Central memory CD8-positive, alpha-beta T cell (primary cell): ENCODE results near the gene OR11H12.
"Not testable (repeated sequence)": the region's sequence is repeated elsewhere in the genome, so short reads cannot be mapped to it uniquely, and the experiment has no call there.

Experiments
- ATAC-seq: fragments of 150-1000 bp; cut with Tn5 transposase; replicated peaks from 2 replicates; pipeline ENCODE4 v1.10.0; 2022; ENCODE audit warnings: mild to moderate bottlenecking, moderate FRiP score, moderate number of reproducible peaks; ENCODE audit not compliant: poor library complexity, severe bottlenecking; ENCODE audit errors: extremely low read depth
- DNase-seq, 2 donors: peaks; one replicate each; pipeline ENCODE4 v3.0.0; 2021; ENCODE audit warnings: low spot score in 2 of 2
- H3K27ac Mint-ChIP-seq: one replicate; pipeline ENCODE4 v1.8.0; 2022; ENCODE audit warnings: low read depth, mild to moderate bottlenecking, moderate library complexity, mixed read lengths
- H3K27me3 Mint-ChIP-seq: one replicate; pipeline ENCODE4 v1.8.0; 2022; ENCODE audit warnings: mixed read lengths
- H3K36me3 Mint-ChIP-seq: one replicate; pipeline ENCODE4 v1.8.0; 2022; ENCODE audit warnings: mild to moderate bottlenecking, moderate library complexity, mixed read lengths; ENCODE audit not compliant: insufficient read depth
- H3K4me1 Mint-ChIP-seq: one replicate; pipeline ENCODE4 v1.8.0; 2022; ENCODE audit warnings: mixed read lengths
- H3K4me3 Mint-ChIP-seq: one replicate; pipeline ENCODE4 v1.8.0; 2022; ENCODE audit warnings: mild to moderate bottlenecking, moderate library complexity, mixed read lengths
- H3K9me3 Mint-ChIP-seq: one replicate; pipeline ENCODE4 v1.8.0; 2022; ENCODE audit warnings: mixed read lengths

Gene OR11H12, protein sequence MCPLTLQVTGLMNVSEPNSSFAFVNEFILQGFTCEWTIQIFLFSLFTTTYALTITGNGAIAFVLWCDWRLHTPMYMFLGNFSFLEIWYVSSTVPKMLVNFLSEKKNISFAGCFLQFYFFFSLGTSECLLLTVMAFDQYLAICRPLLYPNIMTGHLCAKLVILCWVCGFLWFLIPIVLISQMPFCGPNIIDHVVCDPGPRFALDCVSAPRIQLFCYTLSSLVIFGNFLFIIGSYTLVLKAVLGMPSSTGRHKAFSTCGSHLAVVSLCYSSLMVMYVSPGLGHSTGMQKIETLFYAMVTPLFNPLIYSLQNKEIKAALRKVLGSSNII

DNA sequence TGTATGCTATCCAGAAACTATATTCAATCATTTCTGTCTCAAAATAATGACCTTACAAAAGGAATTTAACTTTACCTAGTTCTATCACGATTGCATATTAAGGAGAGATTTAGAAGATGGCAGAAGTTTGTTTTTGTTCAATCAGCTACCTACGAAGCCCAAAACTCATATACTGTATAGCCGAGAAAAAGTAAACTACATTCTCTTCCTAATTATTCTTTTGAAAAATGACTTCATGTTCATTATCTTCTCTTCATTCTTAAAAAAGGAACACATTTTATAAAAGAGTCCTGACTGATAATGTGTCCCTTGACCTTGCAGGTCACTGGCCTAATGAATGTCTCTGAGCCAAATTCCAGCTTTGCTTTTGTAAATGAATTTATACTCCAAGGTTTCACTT, at the start of gene OR11H12:
OR11H12 (plus strand) TSS at position 301 of the 400 bp plus-strand sequence; CDS start at position 301, 0 bp downstream.
- not testable (repeated sequence) for H3K27me3 Mint-ChIP-seq, DNase-seq, H3K36me3 Mint-ChIP-seq, ATAC-seq, H3K9me3 Mint-ChIP-seq, H3K4me1 Mint-ChIP-seq, H3K4me3 Mint-ChIP-seq, H3K27ac Mint-ChIP-seq

DNA sequence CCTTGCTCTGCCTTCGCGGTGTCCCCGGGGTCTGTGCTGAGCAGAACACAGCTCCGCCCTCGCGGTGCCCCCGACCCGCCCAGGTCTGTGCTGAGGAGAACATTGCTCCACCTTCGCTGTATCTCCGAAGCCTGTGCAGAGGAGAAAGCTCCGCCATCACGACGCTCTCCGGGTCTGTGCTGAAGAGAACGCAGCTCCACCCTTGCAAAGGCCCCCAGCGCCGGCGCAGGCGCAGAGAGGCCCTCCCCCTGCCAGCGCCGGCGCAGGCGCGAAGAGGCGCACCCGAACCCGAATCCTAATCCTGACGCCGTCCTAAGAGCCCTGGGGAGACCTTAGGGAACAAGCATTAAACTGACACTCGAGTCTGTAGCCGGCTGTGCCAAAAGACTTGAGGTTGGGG, 18.0 kb upstream of the OR11H12 start:
- not testable (repeated sequence) for ATAC-seq, H3K27me3 Mint-ChIP-seq, H3K4me3 Mint-ChIP-seq

DNA sequence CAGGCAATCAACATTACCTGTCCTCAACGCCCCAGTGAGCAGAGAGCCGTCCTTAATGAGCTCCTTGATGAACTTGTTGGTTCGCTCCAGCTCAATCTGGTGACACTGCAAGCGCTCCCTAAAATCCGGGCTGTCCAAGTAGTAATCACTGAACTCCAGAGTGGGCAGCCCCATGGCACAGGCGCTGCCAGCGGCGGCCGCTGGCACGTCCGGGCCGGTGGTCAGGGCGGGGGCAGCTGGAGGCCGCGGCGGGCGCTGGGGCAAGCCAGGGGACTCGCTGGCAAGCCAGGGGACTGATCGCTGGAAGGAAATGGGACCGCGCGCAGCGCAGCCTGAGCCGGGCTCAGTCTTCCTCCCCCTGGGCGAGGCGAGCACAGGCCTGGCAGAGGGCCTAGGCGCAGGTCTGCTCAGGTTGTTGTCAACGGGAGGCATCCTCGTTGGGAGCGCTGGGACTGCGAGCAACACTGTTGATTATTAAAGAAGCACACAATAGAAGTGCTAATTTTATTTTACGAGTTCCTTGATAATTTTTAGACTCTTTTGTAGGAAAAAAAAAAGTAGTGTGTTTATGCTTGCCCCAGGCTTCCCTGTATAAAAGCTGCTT, 25.8 kb downstream of the OR11H12 start:
- H3K9me3 Mint-ChIP-seq = not testable (repeated sequence)

More for the DNA sequence above, 18.0 kb upstream of the OR11H12 start:
- H3K27ac Mint-ChIP-seq, H3K9me3 Mint-ChIP-seq, H3K36me3 Mint-ChIP-seq, H3K4me1 Mint-ChIP-seq, DNase-seq: not testable (repeated sequence)

GRCh38 chr14:18636066-18636465, 35.1 kb downstream of the OR11H12 start:
- H3K27ac Mint-ChIP-seq, H3K4me1 Mint-ChIP-seq, DNase-seq, H3K36me3 Mint-ChIP-seq, H3K27me3 Mint-ChIP-seq, H3K4me3 Mint-ChIP-seq, H3K9me3 Mint-ChIP-seq, ATAC-seq: not testable (repeated sequence)

More for the DNA sequence above, 25.8 kb downstream of the OR11H12 start:
- H3K27me3 Mint-ChIP-seq, DNase-seq, ATAC-seq, H3K36me3 Mint-ChIP-seq, H3K4me3 Mint-ChIP-seq, H3K27ac Mint-ChIP-seq, H3K4me1 Mint-ChIP-seq: not testable (repeated sequence)

DNA sequence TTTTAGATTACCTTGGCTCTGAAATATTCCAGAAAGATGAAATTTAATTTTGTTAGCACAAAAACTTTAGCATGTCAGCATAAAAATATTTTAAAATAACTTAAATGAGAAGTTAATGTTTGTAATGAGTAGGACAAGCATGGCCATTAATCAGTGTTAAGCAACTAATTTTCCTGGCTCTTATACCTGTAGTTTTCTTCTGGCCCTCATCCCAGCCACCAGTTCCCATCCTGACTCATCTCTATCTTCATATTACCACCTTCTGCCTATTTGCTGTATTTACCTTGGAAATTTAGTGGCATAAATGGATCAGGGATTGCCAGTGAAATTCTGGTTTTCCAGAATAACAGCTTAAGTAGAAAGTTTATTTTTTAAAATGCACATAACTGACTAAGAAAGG, 37.1 kb downstream of the OR11H12 start:
- H3K4me1 Mint-ChIP-seq, H3K27me3 Mint-ChIP-seq, H3K9me3 Mint-ChIP-seq, H3K4me3 Mint-ChIP-seq, ATAC-seq, H3K27ac Mint-ChIP-seq, DNase-seq, H3K36me3 Mint-ChIP-seq: not testable (repeated sequence)

DNA sequence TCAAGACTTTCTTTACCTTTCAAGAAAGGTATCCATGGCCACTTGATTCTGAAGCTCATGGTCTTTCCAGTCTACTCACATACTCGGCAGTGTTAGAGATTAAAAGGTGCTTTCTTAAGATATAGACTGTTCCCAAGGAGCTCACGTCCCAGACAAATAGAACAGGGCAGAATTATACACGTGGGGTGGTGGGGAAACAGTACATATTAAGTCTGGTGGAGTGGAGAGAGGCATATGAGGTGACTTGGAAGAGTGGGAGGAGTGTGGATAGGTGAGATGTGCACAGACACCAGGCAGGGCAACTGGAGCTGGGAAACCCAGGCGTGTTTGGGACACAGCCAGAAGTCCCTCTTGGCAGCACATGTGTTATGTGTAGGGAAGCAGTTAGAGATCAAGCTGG, 37.9 kb downstream of the OR11H12 start:
- not testable (repeated sequence) for H3K27ac Mint-ChIP-seq, H3K9me3 Mint-ChIP-seq, H3K4me3 Mint-ChIP-seq, H3K4me1 Mint-ChIP-seq, H3K27me3 Mint-ChIP-seq, DNase-seq, H3K36me3 Mint-ChIP-seq
- ATAC-seq = peak; percentile 11

- H3K4me3 Mint-ChIP-seq, H3K27ac Mint-ChIP-seq, H3K36me3 Mint-ChIP-seq, H3K4me1 Mint-ChIP-seq, DNase-seq, ATAC-seq, H3K9me3 Mint-ChIP-seq, H3K27me3 Mint-ChIP-seq: not testable (repeated sequence)
Measured at GRCh38 chr14:18646075-18646730, 45.3 kb downstream of the OR11H12 start.
